HFFc6 (cell line): ENCODE data around the gene POLR1C. TPM values are rescaled to one million over a fixed set of nuclear protein-coding genes. Genes with fewer than 3 reads are reported as not detected.

ENCODE experiments used
- DNase-seq: peaks from one replicate; pipeline ENCODE4 v3.0.0-alpha.2; 2018
- H3K27ac Mint-ChIP-seq: 2 replicates; pipeline ENCODE4 v1.8.0; 2020; ENCODE audit warnings: mild to moderate bottlenecking, mixed read lengths
- H3K27me3 Mint-ChIP-seq: 2 replicates; pipeline ENCODE4 v1.8.0; 2021; ENCODE audit warnings: mild to moderate bottlenecking, moderate library complexity, mixed read lengths; ENCODE audit not compliant: insufficient read depth
- H3K36me3 Mint-ChIP-seq: 2 replicates; pipeline ENCODE4 v1.8.0; 2021; ENCODE audit warnings: low read depth, mixed read lengths
- H3K4me1 Mint-ChIP-seq: 2 replicates; pipeline ENCODE4 v1.8.0; 2020; ENCODE audit warnings: low read depth, mixed read lengths
- H3K4me3 Mint-ChIP-seq: 2 replicates; pipeline ENCODE4 v1.8.0; 2020; ENCODE audit warnings: mild to moderate bottlenecking, moderate library complexity, mixed read lengths
- H3K9me3 Mint-ChIP-seq: 2 replicates; pipeline ENCODE4 v1.8.0; 2020; ENCODE audit warnings: mild to moderate bottlenecking, mixed read lengths
- total RNA-seq, 6 experiments: library from RNA; stranded (reverse); fragmentation: NEBNext Ultra II Directional; extraction: Animal tissue kit (Norgen Biotek cat#: 25700); gene quantifications; 2 replicates in 1 of 6; 3 replicates in 5 of 6; pipeline ENCODE4 v1.2.3, GENCODE V29; 2021
- TF ChIP-seq, protein P1 (sequence below): fragments of 200-600 bp; sonication (generic); IDR thresholded peaks from 2 replicates; pipeline ENCODE4 v1.5.0; 2021; ENCODE audit warnings: antibody characterized with exemption, mild to moderate bottlenecking

POLR1C gene
- total RNA-seq, 6 experiments from 2014 or later = 43.5 to 66.9 (median 53.8) TPM

- Mint-ChIP-seq H3K4me1 (peaks cover 29% of the 10 kb centered on the region), H3K36me3 (no peaks in the 10 kb centered on the region), H3K9me3 (no peaks in the 10 kb centered on the region), H3K4me3 (no peak overlapping the region), H3K27me3 (peaks cover 3% of the 10 kb centered on the region), H3K27ac (peak overlapping the region; percentile 81; the same call in 1 of the 2 replicates)
- TF ChIP-seq, protein P1, sequence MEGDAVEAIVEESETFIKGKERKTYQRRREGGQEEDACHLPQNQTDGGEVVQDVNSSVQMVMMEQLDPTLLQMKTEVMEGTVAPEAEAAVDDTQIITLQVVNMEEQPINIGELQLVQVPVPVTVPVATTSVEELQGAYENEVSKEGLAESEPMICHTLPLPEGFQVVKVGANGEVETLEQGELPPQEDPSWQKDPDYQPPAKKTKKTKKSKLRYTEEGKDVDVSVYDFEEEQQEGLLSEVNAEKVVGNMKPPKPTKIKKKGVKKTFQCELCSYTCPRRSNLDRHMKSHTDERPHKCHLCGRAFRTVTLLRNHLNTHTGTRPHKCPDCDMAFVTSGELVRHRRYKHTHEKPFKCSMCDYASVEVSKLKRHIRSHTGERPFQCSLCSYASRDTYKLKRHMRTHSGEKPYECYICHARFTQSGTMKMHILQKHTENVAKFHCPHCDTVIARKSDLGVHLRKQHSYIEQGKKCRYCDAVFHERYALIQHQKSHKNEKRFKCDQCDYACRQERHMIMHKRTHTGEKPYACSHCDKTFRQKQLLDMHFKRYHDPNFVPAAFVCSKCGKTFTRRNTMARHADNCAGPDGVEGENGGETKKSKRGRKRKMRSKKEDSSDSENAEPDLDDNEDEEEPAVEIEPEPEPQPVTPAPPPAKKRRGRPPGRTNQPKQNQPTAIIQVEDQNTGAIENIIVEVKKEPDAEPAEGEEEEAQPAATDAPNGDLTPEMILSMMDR = no peak
- no peak for DNase-seq
Measured at GRCh38 chr6:43489277-43490072, 27.4 kb upstream of the POLR1C start.

GRCh38 chr6:43490523-43490939 is 26.4 kb upstream of the POLR1C start:
- Mint-ChIP-seq H3K27me3 (no peaks in the 10 kb centered on the region; the same call in 1 of the 2 replicates), H3K4me1 (peaks cover 39% of the 10 kb centered on the region), H3K36me3 (peaks cover 9% of the 10 kb centered on the region; the same call in 1 of the 2 replicates), H3K9me3 (no peaks in the 10 kb centered on the region), H3K4me3 (no peak overlapping the region), H3K27ac (peak overlapping the region; percentile 28; the same call in 1 of the 2 replicates)
- TF ChIP-seq, protein P1 = no peak
- no peak for DNase-seq

- no peaks in the 10 kb centered on the region; the same call in 1 of the 2 replicates for H3K27me3 Mint-ChIP-seq
- H3K4me1 Mint-ChIP-seq = peaks cover 54% of the 10 kb centered on the region
- H3K9me3 Mint-ChIP-seq = no peaks in the 10 kb centered on the region
- peak overlapping the region; percentile 77 for H3K4me3 Mint-ChIP-seq
- H3K36me3 Mint-ChIP-seq = peaks cover 9% of the 10 kb centered on the region; the same call in 1 of the 2 replicates
- DNase-seq = peak; percentile 74
- peak overlapping the region; percentile 77 for H3K27ac Mint-ChIP-seq
- TF ChIP-seq, protein P1 = no peak
Measured at GRCh38 chr6:43491750-43492661, 24.9 kb upstream of the POLR1C start.

- DNase-seq = no peak
- H3K4me1 Mint-ChIP-seq = peaks cover 60% of the 10 kb centered on the region
- TF ChIP-seq, protein P1 = no peak
Measured at GRCh38 chr6:43492673-43493072, 24.2 kb upstream of the POLR1C start.

GRCh38 chr6:43493230-43493629 is 23.7 kb upstream of the POLR1C start:
- Mint-ChIP-seq H3K27me3 (no peaks in the 10 kb centered on the region; the same call in 1 of the 2 replicates), H3K4me1 (peaks cover 60% of the 10 kb centered on the region), H3K4me3 (peak overlapping the region; percentile 77), H3K9me3 (no peaks in the 10 kb centered on the region), H3K36me3 (peaks cover 9% of the 10 kb centered on the region; the same call in 1 of the 2 replicates), H3K27ac (peak overlapping the region; percentile 77; the same call in 1 of the 2 replicates)
- TF ChIP-seq, protein P1 = no peak
- no peak for DNase-seq

More at GRCh38 chr6:43492673-43493072, 24.2 kb upstream of the POLR1C start:
- H3K9me3 Mint-ChIP-seq = no peaks in the 10 kb centered on the region
- peak overlapping the region; percentile 77 for H3K27ac Mint-ChIP-seq
- H3K36me3 Mint-ChIP-seq = peaks cover 9% of the 10 kb centered on the region; the same call in 1 of the 2 replicates
- peak overlapping the region; percentile 77 for H3K4me3 Mint-ChIP-seq
- H3K27me3 Mint-ChIP-seq = no peaks in the 10 kb centered on the region; the same call in 1 of the 2 replicates
